ENCODE data around the gene CTXND1. TPM values are rescaled to one million over a fixed set of nuclear protein-coding genes. Genes with fewer than 3 reads are reported as not detected.

The CTXND1 gene
- total and polyA plus RNA-seq, 2 of the 8 experiments (the other 6 are each of a cell fraction or from before 2014, with no cell fraction given): 0.03 TPM; not detected in 1

- no peak overlapping the region for H4K5ac ChIP-seq (ENCODE audit: insufficient read length, low read depth, low read length)
- no peak for DNase-seq (ENCODE audit: low read depth in 1 of 2, low spot score in 2 of 2)
- 82% methylated on average over 1 of the region's 1 CpG; no CpG with 5 or more reads in 1 of the 2 experiments for WGBS, 2 experiments (ENCODE audit: extremely low coverage in 1 of 2, insufficient coverage in 1 of 2, insufficient read length in 1 of 2, insufficient replicate concordance in 2 of 2, low coverage in 1 of 2, low lambda C conversion rate in 2 of 2, missing lambda C conversion rate in 1 of 2)
- no peak overlapping the region for H3K9ac ChIP-seq (replicated peaks in 1 of 4; ENCODE audit: extremely low read depth in 1 of 4, low read depth in 3 of 4, low read length in 3 of 4)
- no peaks in the 10 kb centered on the region for H3K79me2 ChIP-seq (ENCODE audit: control insufficient read depth in 1 of 2, insufficient read depth in 2 of 2, low read length in 2 of 2)
- no peak overlapping the region for H3K14ac ChIP-seq (ENCODE audit: insufficient read length)
- POLR2A ChIA-PET (ENCODE audit: partially characterized antibody): interaction anchor here (1.2 kb wide), 1 partner anchor 37 kb away, joined by 3 read pairs; no protein-coding TSS in a partner anchor
- no peak overlapping the region for H3K18ac ChIP-seq (ENCODE audit: extremely low read depth, low read length)
- no peak overlapping the region for H3K4me2 ChIP-seq (ENCODE audit: insufficient read depth in 1 of 2, low read depth in 2 of 2, low read length in 2 of 2)
- no peaks in the 10 kb centered on the region for H3K79me1 ChIP-seq (ENCODE audit: low read depth, low read length)
- no peak overlapping the region for H2BK120ac ChIP-seq (replicated peaks; ENCODE audit: low read depth, low read length)
- H3K4ac ChIP-seq (replicated peaks; ENCODE audit: insufficient read length, low read depth, low read length): no peak overlapping the region
- no peak overlapping the region for H3K27ac ChIP-seq (ENCODE audit: low read depth, low read length)
- no peaks in the 10 kb centered on the region for H3K27me3 ChIP-seq (replicated peaks in 1 of 4; ENCODE audit: control insufficient read depth in 3 of 4, extremely low read depth in 1 of 4, insufficient read depth in 3 of 4, low read length in 3 of 4)
- H3K56ac ChIP-seq (replicated peaks; ENCODE audit: insufficient read length, low read depth, low read length): no peak overlapping the region
- CTCF ChIA-PET (ENCODE audit: partially characterized antibody): interaction anchor here (0.6 to 1.0 kb wide), 2 partner anchors 358 to 477 kb away, joined by 3 read pairs; no protein-coding TSS in a partner anchor
- H2BK5ac ChIP-seq (ENCODE audit: low read depth, low read length): no peak overlapping the region
- no peak for FAIRE-seq
- peaks cover 0 to 2% (median under 1%) of the 10 kb centered on the region in 4 experiments; a peak in 3 of 7 replicates for H3K4me1 ChIP-seq (replicated peaks in 1 of 4; ENCODE audit: control insufficient read depth in 3 of 4, insufficient read depth in 4 of 4, low read length in 3 of 4)
- no peak overlapping the region for H2AFZ ChIP-seq (ENCODE audit: low read length)
- no peaks in the 10 kb centered on the region for H3K36me3 ChIP-seq (ENCODE audit: control insufficient read depth in 2 of 4, insufficient read depth in 4 of 4, low read length in 3 of 4)
- H3K23me2 ChIP-seq (ENCODE audit: low read depth, low read length): no peaks in the 10 kb centered on the region
- H3K9me3 ChIP-seq (ENCODE audit: insufficient read depth in 2 of 2, low read depth in 1 of 2, low read length in 1 of 2): no peaks in the 10 kb centered on the region
- no peak overlapping the region for H3K4me3 ChIP-seq (ENCODE audit: extremely low read depth in 1 of 4, insufficient read depth in 2 of 4, low read depth in 3 of 4, low read length in 4 of 4)
- no peak overlapping the region for H2BK15ac ChIP-seq (ENCODE audit: low read length)
- H2BK20ac ChIP-seq (ENCODE audit: low read length): no peak overlapping the region; the same call in 1 of the 2 replicates
- no peak overlapping the region for H2BK12ac ChIP-seq (ENCODE audit: low read depth, low read length)
- no peak overlapping the region for H4K91ac ChIP-seq (replicated peaks; ENCODE audit: insufficient read length, low read length)
- H4K8ac ChIP-seq (ENCODE audit: extremely low read depth, insufficient read depth, low read length): no peak overlapping the region
- no peaks in the 10 kb centered on the region for H4K20me1 ChIP-seq (replicated peaks in 1 of 2; ENCODE audit: control insufficient read depth in 1 of 2, insufficient read depth in 2 of 2, low read length in 2 of 2)
- H3K23ac ChIP-seq (ENCODE audit: insufficient read length): no peak overlapping the region
- H2AK5ac ChIP-seq (ENCODE audit: low read depth, low read length): no peak overlapping the region
- no peak for TF ChIP-seq SAP30 (IDR thresholded peaks at IDR 0.05; ENCODE audit: insufficient read depth, insufficient replicate concordance, low read length)
- no peak for TF ChIP-seq CTCF (IDR thresholded peaks at IDR 0.05; ENCODE audit: control extremely low read depth in 1 of 3, insufficient read depth in 1 of 3, low read depth in 1 of 3, low read length in 3 of 3)
- TF ChIP-seq FOSL1 (IDR thresholded peaks at IDR 0.05; ENCODE audit: insufficient read depth, low read depth, low read length): no peak
- no peak for TF ChIP-seq SIX5 (IDR thresholded peaks at IDR 0.05; ENCODE audit: low read depth, low read length)
- no peak for TF ChIP-seq JUND (IDR thresholded peaks at IDR 0.05; ENCODE audit: low read length)
- TF ChIP-seq CTBP2 (IDR thresholded peaks at IDR 0.05; ENCODE audit: borderline replicate concordance, insufficient read depth, insufficient read length, low read length): no peak
- TF ChIP-seq RBBP5 (IDR thresholded peaks at IDR 0.05; ENCODE audit: borderline replicate concordance, low read depth, low read length): no peak
- no peak for TF ChIP-seq EGR1 (IDR thresholded peaks at IDR 0.05; ENCODE audit: borderline replicate concordance, low read depth, low read length)
- no peak for TF ChIP-seq RXRA (IDR thresholded peaks at IDR 0.05; ENCODE audit: insufficient read depth, low read depth, low read length)
- no peak for TF ChIP-seq SUZ12 (IDR thresholded peaks at IDR 0.05; ENCODE audit: low read length)
- TF ChIP-seq KDM4A (IDR thresholded peaks at IDR 0.05; ENCODE audit: low read depth, low read length, severe bottlenecking): no peak
Observed at GRCh38 chr15:80211976-80212375, 40.0 kb downstream of the CTXND1 start.

Data from H1 (cell line).